K562 (cell line): ENCODE measurements around the gene ISYNA1. TPM values are rescaled to one million over a fixed set of nuclear protein-coding genes. Genes with fewer than 3 reads are reported as not detected.

ENCODE experiments used
- RAD51 ChIP-seq: fragments of 450-650 bp; IDR thresholded peaks from 2 replicates; pipeline ENCODE4 v1.7.1; 2016; ENCODE audit warnings: low read depth, mild to moderate bottlenecking, borderline replicate concordance
- RBFOX2 ChIP-seq: fragments of 200-400 bp; formaldehyde crosslinking; IDR thresholded peaks from 2 replicates; pipeline ENCODE4 v1.6.1; 2017; ENCODE audit warnings: low read depth, mild to moderate bottlenecking, low read length, moderate library complexity
- SMAD4 ChIP-seq: fragments of 250-450 bp; sonication (Bioruptor Pico); conservative IDR thresholded peaks from 2 replicates; pipeline ENCODE4 v1.8.0; 2021; ENCODE audit warnings: inconsistent platforms, mild to moderate bottlenecking, moderate library complexity
- TAF15 ChIP-seq: fragments of 200-400 bp; formaldehyde crosslinking; IDR thresholded peaks from 2 replicates; pipeline ENCODE4 v1.6.1; 2017; ENCODE audit warnings: mild to moderate bottlenecking, low read depth, low read length, moderate library complexity
- ZNF24 ChIP-seq: fragments of 450-650 bp; IDR thresholded peaks from 2 replicates; pipeline ENCODE4 v1.6.1; 2016
- ZNF347 ChIP-seq: fragments of 450-650 bp; formaldehyde crosslinking; IDR thresholded peaks from 2 replicates; pipeline ENCODE4 v1.4.0; 2020; ENCODE audit warnings: low read depth, mild to moderate bottlenecking, moderate library complexity
- ZNF766 ChIP-seq: fragments of 200-800 bp; sonication (Bioruptor generic); conservative IDR thresholded peaks from 2 replicates; pipeline ENCODE4 v1.6.1; 2016; ENCODE audit warnings: missing genetic modification characterization, missing compliant biosample characterization
- polyA plus RNA-seq, 8 experiments: library from polyadenylated mRNA; depleted of rRNA in 4 of 8; stranded (reverse) in 5 of 8; unstranded in 3 of 8; fragments of >200 nt; fragmentation: Nextera tagmentation in 2 of 8; fragmentation: Illumina TruSeq in 1 of 8; extraction: Ambion mirVana in 2 of 8; extraction: Trizol in 1 of 8; gene quantifications; 2 replicates each; pipeline versions ENCODE4 v1.2.1 to v1.2.3, GENCODE V29; 2011 to 2014; ENCODE audit warnings: inconsistent platforms in 1 of 8, missing spikeins in 1 of 8
- total RNA-seq, 7 experiments: library from RNA; depleted of rRNA in 6 of 7; stranded (reverse); fragments of >200 nt in 6 of 7; fragmentation: Illumina TruSeq in 2 of 7; extraction: Trizol in 2 of 7; gene quantifications; 2 replicates each; pipeline versions ENCODE4 v1.2.1 to v1.2.3, GENCODE V29; 2011 to 2021; ENCODE audit warnings: low replicate concordance in 1 of 7
- TF ChIP-seq, protein P1 (sequence below): sonication (generic); formaldehyde crosslinking; IDR thresholded peaks from 2 replicates; pipeline ENCODE4 v1.8.1; 2023; ENCODE audit warnings: mild to moderate bottlenecking, missing genetic modification reagents
- TF ChIP-seq, protein P2 (sequence below): sonication (generic); formaldehyde crosslinking; IDR thresholded peaks from 2 replicates; pipeline ENCODE4 v1.8.0; 2022; ENCODE audit warnings: missing genetic modification reagents, mild to moderate bottlenecking, moderate library complexity, borderline replicate concordance
- TF ChIP-seq, protein P3 (sequence below): fragments of 450-650 bp; IDR thresholded peaks from 2 replicates; pipeline ENCODE4 v1.6.1; 2016; ENCODE audit warnings: borderline replicate concordance
- TF ChIP-seq, protein P4 (sequence below), 3 experiments: IDR thresholded peaks in 2 of 3; conservative IDR thresholded peaks in 1 of 3; 2 replicates each; pipeline ENCODE4 v1.5.1; 2011 to 2012; ENCODE audit warnings: low read length in 3 of 3, mild to moderate bottlenecking in 3 of 3, control low read depth in 2 of 3, improper control_type of control experiment in 1 of 3, inconsistent platforms in 1 of 3, low read depth in 1 of 3, mixed read lengths in 1 of 3, moderate library complexity in 1 of 3; ENCODE audit not compliant: insufficient read depth in 2 of 3
- TF ChIP-seq, protein P5 (sequence below): sonication (generic); formaldehyde crosslinking; IDR thresholded peaks from 2 replicates; pipeline ENCODE4 v1.8.1; 2022; ENCODE audit warnings: missing genetic modification reagents
- TF ChIP-seq, protein P6 (sequence below): fragments of 200-800 bp; sonication (Bioruptor generic); IDR thresholded peaks from 2 replicates; pipeline ENCODE4 v1.6.1; 2017; ENCODE audit warnings: missing genetic modification characterization, missing compliant biosample characterization
- TF ChIP-seq, protein P7 (sequence below): fragments of 200-800 bp; sonication (Bioruptor generic); IDR thresholded peaks from 2 replicates; pipeline ENCODE4 v1.6.1; 2017; ENCODE audit warnings: missing genetic modification characterization, missing compliant biosample characterization

The ISYNA1 gene
- total and polyA plus RNA-seq, 9 of the 15 experiments (the other 6 are each of a cell fraction or from before 2014, with no cell fraction given), result 21.8 to 460 (median 93.2) TPM

DNA sequence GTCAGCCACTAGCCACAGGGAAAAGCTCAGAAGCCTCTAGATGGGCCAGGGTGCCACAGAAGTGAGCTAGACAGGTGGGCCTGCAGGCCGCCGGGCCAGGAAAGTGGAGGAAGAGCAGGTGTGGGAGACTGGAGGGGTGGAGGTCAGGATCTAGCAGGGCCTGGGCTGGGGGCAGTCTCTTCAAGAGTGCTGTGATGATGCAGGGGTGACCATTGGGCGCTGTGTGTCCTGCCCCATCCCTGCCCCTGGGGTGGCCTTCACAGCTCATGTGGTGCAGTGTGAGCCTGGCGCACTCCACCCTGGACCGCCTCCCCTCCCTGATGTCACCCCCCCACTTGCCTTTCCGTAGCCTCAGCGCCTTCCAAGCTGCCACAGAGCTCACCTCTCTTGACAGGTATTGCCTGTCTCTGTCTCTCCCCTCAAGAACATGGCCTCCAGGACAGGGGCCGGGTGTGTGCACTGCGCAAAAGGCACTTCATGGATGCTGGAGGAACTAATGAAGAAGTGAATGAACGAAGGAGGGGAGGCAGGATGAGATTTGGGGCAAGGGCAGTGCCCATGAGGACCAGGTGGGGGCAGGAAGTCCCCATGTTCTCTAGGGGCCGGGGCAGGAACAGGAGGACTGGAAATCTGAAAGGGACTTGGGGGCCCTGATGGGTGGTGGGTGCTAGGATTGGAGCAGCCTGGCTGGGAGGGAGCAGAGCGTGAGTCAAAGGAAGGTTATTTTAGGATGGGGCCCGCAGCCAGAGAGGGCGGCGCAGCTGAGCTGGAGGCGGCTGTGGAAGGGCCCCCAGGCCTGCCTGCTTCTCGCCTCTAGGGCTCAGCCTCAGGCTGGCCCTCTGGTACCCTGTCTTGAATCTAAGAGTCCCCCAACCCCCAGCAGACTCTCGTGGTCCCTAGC is 12.2 kb downstream of the ISYNA1 start (continued):
- TF ChIP-seq, protein P1, sequence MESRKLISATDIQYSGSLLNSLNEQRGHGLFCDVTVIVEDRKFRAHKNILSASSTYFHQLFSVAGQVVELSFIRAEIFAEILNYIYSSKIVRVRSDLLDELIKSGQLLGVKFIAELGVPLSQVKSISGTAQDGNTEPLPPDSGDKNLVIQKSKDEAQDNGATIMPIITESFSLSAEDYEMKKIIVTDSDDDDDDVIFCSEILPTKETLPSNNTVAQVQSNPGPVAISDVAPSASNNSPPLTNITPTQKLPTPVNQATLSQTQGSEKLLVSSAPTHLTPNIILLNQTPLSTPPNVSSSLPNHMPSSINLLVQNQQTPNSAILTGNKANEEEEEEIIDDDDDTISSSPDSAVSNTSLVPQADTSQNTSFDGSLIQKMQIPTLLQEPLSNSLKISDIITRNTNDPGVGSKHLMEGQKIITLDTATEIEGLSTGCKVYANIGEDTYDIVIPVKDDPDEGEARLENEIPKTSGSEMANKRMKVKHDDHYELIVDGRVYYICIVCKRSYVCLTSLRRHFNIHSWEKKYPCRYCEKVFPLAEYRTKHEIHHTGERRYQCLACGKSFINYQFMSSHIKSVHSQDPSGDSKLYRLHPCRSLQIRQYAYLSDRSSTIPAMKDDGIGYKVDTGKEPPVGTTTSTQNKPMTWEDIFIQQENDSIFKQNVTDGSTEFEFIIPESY (CRISPR knock-in tag), result peak; percentile 64
- TF ChIP-seq ZNF766 (no peak), RBFOX2 (peak; percentile 37; the same call in 1 of the 2 replicates), SMAD4 (CRISPR knock-in tag) (no peak), ZNF24 (peak; percentile 92), RAD51 (no peak), ZNF347 (CRISPR knock-in tag) (no peak), TAF15 (no peak)
- TF ChIP-seq, protein P2, sequence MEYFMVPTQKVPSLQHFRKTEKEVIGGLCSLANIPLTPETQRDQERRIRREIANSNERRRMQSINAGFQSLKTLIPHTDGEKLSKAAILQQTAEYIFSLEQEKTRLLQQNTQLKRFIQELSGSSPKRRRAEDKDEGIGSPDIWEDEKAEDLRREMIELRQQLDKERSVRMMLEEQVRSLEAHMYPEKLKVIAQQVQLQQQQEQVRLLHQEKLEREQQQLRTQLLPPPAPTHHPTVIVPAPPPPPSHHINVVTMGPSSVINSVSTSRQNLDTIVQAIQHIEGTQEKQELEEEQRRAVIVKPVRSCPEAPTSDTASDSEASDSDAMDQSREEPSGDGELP (CRISPR knock-in tag), result peak; percentile 46
- TF ChIP-seq, protein P3, sequence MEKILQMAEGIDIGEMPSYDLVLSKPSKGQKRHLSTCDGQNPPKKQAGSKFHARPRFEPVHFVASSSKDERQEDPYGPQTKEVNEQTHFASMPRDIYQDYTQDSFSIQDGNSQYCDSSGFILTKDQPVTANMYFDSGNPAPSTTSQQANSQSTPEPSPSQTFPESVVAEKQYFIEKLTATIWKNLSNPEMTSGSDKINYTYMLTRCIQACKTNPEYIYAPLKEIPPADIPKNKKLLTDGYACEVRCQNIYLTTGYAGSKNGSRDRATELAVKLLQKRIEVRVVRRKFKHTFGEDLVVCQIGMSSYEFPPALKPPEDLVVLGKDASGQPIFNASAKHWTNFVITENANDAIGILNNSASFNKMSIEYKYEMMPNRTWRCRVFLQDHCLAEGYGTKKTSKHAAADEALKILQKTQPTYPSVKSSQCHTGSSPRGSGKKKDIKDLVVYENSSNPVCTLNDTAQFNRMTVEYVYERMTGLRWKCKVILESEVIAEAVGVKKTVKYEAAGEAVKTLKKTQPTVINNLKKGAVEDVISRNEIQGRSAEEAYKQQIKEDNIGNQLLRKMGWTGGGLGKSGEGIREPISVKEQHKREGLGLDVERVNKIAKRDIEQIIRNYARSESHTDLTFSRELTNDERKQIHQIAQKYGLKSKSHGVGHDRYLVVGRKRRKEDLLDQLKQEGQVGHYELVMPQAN, result no peak
- TF ChIP-seq, protein P4, sequence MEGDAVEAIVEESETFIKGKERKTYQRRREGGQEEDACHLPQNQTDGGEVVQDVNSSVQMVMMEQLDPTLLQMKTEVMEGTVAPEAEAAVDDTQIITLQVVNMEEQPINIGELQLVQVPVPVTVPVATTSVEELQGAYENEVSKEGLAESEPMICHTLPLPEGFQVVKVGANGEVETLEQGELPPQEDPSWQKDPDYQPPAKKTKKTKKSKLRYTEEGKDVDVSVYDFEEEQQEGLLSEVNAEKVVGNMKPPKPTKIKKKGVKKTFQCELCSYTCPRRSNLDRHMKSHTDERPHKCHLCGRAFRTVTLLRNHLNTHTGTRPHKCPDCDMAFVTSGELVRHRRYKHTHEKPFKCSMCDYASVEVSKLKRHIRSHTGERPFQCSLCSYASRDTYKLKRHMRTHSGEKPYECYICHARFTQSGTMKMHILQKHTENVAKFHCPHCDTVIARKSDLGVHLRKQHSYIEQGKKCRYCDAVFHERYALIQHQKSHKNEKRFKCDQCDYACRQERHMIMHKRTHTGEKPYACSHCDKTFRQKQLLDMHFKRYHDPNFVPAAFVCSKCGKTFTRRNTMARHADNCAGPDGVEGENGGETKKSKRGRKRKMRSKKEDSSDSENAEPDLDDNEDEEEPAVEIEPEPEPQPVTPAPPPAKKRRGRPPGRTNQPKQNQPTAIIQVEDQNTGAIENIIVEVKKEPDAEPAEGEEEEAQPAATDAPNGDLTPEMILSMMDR (IDR thresholded peaks at IDR 0.05 in 2 of 3, conservative IDR thresholded peaks at IDR 0.05 in 1 of 3; ENCODE audit: insufficient read depth in 2 of 3, low read depth in 1 of 3, low read length in 3 of 3), result peak in 2 of 3 experiments; percentile 3 to 27; a peak in 2 of 6 replicates
- TF ChIP-seq, protein P5, sequence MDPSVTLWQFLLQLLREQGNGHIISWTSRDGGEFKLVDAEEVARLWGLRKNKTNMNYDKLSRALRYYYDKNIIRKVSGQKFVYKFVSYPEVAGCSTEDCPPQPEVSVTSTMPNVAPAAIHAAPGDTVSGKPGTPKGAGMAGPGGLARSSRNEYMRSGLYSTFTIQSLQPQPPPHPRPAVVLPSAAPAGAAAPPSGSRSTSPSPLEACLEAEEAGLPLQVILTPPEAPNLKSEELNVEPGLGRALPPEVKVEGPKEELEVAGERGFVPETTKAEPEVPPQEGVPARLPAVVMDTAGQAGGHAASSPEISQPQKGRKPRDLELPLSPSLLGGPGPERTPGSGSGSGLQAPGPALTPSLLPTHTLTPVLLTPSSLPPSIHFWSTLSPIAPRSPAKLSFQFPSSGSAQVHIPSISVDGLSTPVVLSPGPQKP, result no peak
- TF ChIP-seq, protein P6, sequence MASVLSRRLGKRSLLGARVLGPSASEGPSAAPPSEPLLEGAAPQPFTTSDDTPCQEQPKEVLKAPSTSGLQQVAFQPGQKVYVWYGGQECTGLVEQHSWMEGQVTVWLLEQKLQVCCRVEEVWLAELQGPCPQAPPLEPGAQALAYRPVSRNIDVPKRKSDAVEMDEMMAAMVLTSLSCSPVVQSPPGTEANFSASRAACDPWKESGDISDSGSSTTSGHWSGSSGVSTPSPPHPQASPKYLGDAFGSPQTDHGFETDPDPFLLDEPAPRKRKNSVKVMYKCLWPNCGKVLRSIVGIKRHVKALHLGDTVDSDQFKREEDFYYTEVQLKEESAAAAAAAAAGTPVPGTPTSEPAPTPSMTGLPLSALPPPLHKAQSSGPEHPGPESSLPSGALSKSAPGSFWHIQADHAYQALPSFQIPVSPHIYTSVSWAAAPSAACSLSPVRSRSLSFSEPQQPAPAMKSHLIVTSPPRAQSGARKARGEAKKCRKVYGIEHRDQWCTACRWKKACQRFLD (CRISPR knock-in tag), result no peak
- TF ChIP-seq, protein P7, sequence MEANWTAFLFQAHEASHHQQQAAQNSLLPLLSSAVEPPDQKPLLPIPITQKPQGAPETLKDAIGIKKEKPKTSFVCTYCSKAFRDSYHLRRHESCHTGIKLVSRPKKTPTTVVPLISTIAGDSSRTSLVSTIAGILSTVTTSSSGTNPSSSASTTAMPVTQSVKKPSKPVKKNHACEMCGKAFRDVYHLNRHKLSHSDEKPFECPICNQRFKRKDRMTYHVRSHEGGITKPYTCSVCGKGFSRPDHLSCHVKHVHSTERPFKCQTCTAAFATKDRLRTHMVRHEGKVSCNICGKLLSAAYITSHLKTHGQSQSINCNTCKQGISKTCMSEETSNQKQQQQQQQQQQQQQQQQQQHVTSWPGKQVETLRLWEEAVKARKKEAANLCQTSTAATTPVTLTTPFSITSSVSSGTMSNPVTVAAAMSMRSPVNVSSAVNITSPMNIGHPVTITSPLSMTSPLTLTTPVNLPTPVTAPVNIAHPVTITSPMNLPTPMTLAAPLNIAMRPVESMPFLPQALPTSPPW (CRISPR knock-in tag), result peak; percentile 34; the same call in 1 of the 2 replicates
